ENCODE data around the gene KHDC4. TPM values are rescaled to one million over a fixed set of nuclear protein-coding genes. Genes with fewer than 3 reads are reported as not detected.
A peak's percentile ranks its signal among the peaks of the same experiment; 100 is the strongest.

Gene KHDC4
- polyA plus RNA-seq, 1 of the 3 experiments (the other 2 are of a cell fraction): 43.1 TPM

DNA sequence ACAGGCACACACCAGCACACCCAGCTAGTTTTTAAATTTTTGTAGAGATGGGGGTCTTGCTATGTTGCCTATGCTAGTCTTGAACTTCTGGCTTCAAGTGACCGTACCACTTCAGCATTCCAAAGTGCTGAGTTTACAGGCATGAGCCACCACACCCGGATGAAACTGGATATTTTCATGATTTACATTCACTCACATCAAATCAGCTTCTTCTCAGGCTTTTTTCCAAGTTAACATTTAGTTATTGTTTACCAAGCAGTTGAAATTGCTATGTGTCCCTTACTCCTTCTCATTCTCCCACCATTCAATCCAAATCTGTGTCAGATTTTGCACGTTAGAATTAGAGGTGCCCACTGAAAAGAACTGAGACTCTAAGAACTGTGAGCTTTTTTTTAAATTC lies 41.4 kb downstream of the KHDC4 start:
- no peak for DNase-seq
- Histone ChIP-seq H3K9me3 (no peaks in the 10 kb centered on the region), H3K4me2 (peak overlapping the region; percentile 66), H3K9ac (peak overlapping the region; percentile 72), H3K4me3 (ENCODE audit: low read depth in 2 of 2, low read length in 1 of 2) (peak overlapping the region in 1 of 2 experiments; percentile 23; a peak in 1 of 4 replicates), H3K27me3 (ENCODE audit: insufficient read depth) (no peaks in the 10 kb centered on the region), H3K36me3 (replicated peaks in 1 of 2; ENCODE audit: control insufficient read depth in 1 of 2, insufficient read depth in 2 of 2, low read length in 1 of 2) (peaks cover 0 to 18% of the 10 kb centered on the region in 2 experiments), H3F3A (replicated peaks; ENCODE audit: insufficient read depth) (peaks cover 57% of the 10 kb centered on the region), H3K4me1 (ENCODE audit: control insufficient read depth in 1 of 2, insufficient read depth in 2 of 2, low read depth in 1 of 2, low read length in 1 of 2) (peaks cover 2 to 49% of the 10 kb centered on the region in 2 experiments), H4K20me1 (ENCODE audit: insufficient read depth) (no peaks in the 10 kb centered on the region), H3K79me2 (ENCODE audit: insufficient read depth) (peaks cover 7% of the 10 kb centered on the region; the same call in 1 of the 2 replicates), H2AFZ (ENCODE audit: low read depth) (no peak overlapping the region), H3K9me2 (no peaks in the 10 kb centered on the region), H3K27ac (ENCODE audit: low read depth in 2 of 2, low read length in 1 of 2) (peak overlapping the region; percentile 79 to 94)
- CTCF ChIA-PET: interaction anchor here (1.6 kb wide), 1 partner anchor 13 kb away, joined by 3 read pairs; no protein-coding TSS in a partner anchor
- WGBS (ENCODE audit: low lambda C conversion rate): 15% methylated on average over 3 of the region's 3 CpGs
- POLR2A ChIA-PET: no interaction called here
- TF ChIP-seq RCOR1 (IDR thresholded peaks at IDR 0.05; ENCODE audit: low read length): no peak
- TF ChIP-seq, protein P1, sequence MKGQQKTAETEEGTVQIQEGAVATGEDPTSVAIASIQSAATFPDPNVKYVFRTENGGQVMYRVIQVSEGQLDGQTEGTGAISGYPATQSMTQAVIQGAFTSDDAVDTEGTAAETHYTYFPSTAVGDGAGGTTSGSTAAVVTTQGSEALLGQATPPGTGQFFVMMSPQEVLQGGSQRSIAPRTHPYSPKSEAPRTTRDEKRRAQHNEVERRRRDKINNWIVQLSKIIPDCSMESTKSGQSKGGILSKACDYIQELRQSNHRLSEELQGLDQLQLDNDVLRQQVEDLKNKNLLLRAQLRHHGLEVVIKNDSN (IDR thresholded peaks at IDR 0.05; ENCODE audit: borderline replicate concordance, low read depth): no peak
- TF ChIP-seq GATA2 (CRISPR knock-in tag; IDR thresholded peaks at IDR 0.05): no peak
- TF ChIP-seq CHD2 (IDR thresholded peaks at IDR 0.05; ENCODE audit: low read length, partially characterized antibody): no peak
- peak; percentile 64 for TF ChIP-seq TCF12 (IDR thresholded peaks at IDR 0.05)
- no peak for TF ChIP-seq IRF3 (IDR thresholded peaks at IDR 0.05; ENCODE audit: low read depth, low read length)
- no peak for TF ChIP-seq NRF1 (IDR thresholded peaks at IDR 0.05; ENCODE audit: low read depth, low read length)
- TF ChIP-seq, protein P2, sequence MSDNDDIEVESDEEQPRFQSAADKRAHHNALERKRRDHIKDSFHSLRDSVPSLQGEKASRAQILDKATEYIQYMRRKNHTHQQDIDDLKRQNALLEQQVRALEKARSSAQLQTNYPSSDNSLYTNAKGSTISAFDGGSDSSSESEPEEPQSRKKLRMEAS (IDR thresholded peaks at IDR 0.05; ENCODE audit: low read depth): peak; percentile 44; the same call in 1 of the 2 replicates
- no peak; a peak in 1 of 4 replicates for TF ChIP-seq EP300 (IDR thresholded peaks at IDR 0.05; ENCODE audit: borderline replicate concordance in 1 of 2, low read depth in 1 of 2, low read length in 1 of 2)
- TF ChIP-seq SMC3 (IDR thresholded peaks at IDR 0.05; ENCODE audit: low read depth, low read length): no peak
- TF ChIP-seq RXRA (IDR thresholded peaks at IDR 0.05; ENCODE audit: borderline replicate concordance, low read depth): 0 out of 2 replicates have a peak, but pooled peaks have one; percentile 6
- TF ChIP-seq ELF1 (IDR thresholded peaks at IDR 0.05): no peak
- TF ChIP-seq SIN3A (IDR thresholded peaks at IDR 0.05; ENCODE audit: borderline replicate concordance, low read depth, low read length): no peak
- no peak for TF ChIP-seq TEAD4 (IDR thresholded peaks at IDR 0.05; ENCODE audit: borderline replicate concordance, insufficient read depth)
- no peak for TF ChIP-seq TAF1 (IDR thresholded peaks at IDR 0.05; ENCODE audit: borderline replicate concordance, low read depth, low read length)
- TF ChIP-seq FOSL2 (IDR thresholded peaks at IDR 0.05; ENCODE audit: borderline replicate concordance, low read depth): peak; percentile 60; the same call in 1 of the 2 replicates
- no peak for TF ChIP-seq FOXJ3 (CRISPR knock-in tag; IDR thresholded peaks at IDR 0.05)
- no peak for TF ChIP-seq MEF2A (IDR thresholded peaks at IDR 0.05; ENCODE audit: borderline replicate concordance, low read depth)
- peak; percentile 86 for TF ChIP-seq JUND (IDR thresholded peaks at IDR 0.05)
- TF ChIP-seq, protein P3, sequence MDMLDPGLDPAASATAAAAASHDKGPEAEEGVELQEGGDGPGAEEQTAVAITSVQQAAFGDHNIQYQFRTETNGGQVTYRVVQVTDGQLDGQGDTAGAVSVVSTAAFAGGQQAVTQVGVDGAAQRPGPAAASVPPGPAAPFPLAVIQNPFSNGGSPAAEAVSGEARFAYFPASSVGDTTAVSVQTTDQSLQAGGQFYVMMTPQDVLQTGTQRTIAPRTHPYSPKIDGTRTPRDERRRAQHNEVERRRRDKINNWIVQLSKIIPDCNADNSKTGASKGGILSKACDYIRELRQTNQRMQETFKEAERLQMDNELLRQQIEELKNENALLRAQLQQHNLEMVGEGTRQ (IDR thresholded peaks at IDR 0.05; ENCODE audit: borderline replicate concordance, low read depth, low read length): no peak
- TF ChIP-seq, protein P4, sequence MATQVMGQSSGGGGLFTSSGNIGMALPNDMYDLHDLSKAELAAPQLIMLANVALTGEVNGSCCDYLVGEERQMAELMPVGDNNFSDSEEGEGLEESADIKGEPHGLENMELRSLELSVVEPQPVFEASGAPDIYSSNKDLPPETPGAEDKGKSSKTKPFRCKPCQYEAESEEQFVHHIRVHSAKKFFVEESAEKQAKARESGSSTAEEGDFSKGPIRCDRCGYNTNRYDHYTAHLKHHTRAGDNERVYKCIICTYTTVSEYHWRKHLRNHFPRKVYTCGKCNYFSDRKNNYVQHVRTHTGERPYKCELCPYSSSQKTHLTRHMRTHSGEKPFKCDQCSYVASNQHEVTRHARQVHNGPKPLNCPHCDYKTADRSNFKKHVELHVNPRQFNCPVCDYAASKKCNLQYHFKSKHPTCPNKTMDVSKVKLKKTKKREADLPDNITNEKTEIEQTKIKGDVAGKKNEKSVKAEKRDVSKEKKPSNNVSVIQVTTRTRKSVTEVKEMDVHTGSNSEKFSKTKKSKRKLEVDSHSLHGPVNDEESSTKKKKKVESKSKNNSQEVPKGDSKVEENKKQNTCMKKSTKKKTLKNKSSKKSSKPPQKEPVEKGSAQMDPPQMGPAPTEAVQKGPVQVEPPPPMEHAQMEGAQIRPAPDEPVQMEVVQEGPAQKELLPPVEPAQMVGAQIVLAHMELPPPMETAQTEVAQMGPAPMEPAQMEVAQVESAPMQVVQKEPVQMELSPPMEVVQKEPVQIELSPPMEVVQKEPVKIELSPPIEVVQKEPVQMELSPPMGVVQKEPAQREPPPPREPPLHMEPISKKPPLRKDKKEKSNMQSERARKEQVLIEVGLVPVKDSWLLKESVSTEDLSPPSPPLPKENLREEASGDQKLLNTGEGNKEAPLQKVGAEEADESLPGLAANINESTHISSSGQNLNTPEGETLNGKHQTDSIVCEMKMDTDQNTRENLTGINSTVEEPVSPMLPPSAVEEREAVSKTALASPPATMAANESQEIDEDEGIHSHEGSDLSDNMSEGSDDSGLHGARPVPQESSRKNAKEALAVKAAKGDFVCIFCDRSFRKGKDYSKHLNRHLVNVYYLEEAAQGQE (IDR thresholded peaks at IDR 0.05; ENCODE audit: low read depth, low read length): no peak
- TF ChIP-seq, protein P5, sequence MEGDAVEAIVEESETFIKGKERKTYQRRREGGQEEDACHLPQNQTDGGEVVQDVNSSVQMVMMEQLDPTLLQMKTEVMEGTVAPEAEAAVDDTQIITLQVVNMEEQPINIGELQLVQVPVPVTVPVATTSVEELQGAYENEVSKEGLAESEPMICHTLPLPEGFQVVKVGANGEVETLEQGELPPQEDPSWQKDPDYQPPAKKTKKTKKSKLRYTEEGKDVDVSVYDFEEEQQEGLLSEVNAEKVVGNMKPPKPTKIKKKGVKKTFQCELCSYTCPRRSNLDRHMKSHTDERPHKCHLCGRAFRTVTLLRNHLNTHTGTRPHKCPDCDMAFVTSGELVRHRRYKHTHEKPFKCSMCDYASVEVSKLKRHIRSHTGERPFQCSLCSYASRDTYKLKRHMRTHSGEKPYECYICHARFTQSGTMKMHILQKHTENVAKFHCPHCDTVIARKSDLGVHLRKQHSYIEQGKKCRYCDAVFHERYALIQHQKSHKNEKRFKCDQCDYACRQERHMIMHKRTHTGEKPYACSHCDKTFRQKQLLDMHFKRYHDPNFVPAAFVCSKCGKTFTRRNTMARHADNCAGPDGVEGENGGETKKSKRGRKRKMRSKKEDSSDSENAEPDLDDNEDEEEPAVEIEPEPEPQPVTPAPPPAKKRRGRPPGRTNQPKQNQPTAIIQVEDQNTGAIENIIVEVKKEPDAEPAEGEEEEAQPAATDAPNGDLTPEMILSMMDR (IDR thresholded peaks at IDR 0.05): no peak
- no peak for TF ChIP-seq YY1 (IDR thresholded peaks at IDR 0.05; ENCODE audit: low read depth)
- TF ChIP-seq POLR2AphosphoS5 (IDR thresholded peaks at IDR 0.05; ENCODE audit: low read depth, low read length): no peak
- TF ChIP-seq, protein P6, sequence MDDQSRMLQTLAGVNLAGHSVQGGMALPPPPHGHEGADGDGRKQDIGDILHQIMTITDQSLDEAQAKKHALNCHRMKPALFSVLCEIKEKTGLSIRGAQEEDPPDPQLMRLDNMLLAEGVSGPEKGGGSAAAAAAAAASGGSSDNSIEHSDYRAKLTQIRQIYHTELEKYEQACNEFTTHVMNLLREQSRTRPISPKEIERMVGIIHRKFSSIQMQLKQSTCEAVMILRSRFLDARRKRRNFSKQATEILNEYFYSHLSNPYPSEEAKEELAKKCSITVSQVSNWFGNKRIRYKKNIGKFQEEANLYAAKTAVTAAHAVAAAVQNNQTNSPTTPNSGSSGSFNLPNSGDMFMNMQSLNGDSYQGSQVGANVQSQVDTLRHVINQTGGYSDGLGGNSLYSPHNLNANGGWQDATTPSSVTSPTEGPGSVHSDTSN (IDR thresholded peaks at IDR 0.05): peak; percentile 74
